Breast epithelium (tissue), 4 donors: ENCODE results near the gene LYPD3. TPM values are rescaled to one million over a fixed set of nuclear protein-coding genes. Genes with fewer than 3 reads are reported as not detected.
A peak's percentile ranks its signal among the peaks of the same experiment; 100 is the strongest.

Source experiments
- DNase-seq, 2 donors: peaks; one replicate each; pipeline ENCODE4 v3.0.0-alpha.2; 2019; ENCODE audit warnings: low spot score in 2 of 2
- H3K27ac ChIP-seq, 2 donors: fragments of 200-600 bp; sonication (generic) in 1 of 2; one replicate each; pipeline ENCODE4 v1.5.1; 2016 to 2019; ENCODE audit warnings: mild to moderate bottlenecking in 1 of 2
- H3K27me3 ChIP-seq, 2 donors: fragments of 200-600 bp; sonication (generic) in 1 of 2; one replicate each; pipeline versions ENCODE4 v1.5.1 to v1.6.0; 2017 to 2019; ENCODE audit warnings: control low read depth in 1 of 2, mild to moderate bottlenecking in 1 of 2
- H3K36me3 ChIP-seq: fragments of 200-600 bp; one replicate; pipeline ENCODE4 v1.5.1; 2019
- H3K4me1 ChIP-seq, 2 donors: fragments of 200-600 bp; sonication (generic); one replicate each; pipeline ENCODE4 v1.5.1; 2016 to 2019; ENCODE audit warnings: control low read depth in 1 of 2
- H3K4me3 ChIP-seq, 3 donors: fragments of 200-600 bp; sonication (generic); 1 replicate in 2 of 3; 2 replicates in 1 of 3; pipeline ENCODE4 v1.5.1; 2016 to 2019; ENCODE audit warnings: mild to moderate bottlenecking in 3 of 3, moderate library complexity in 2 of 3
- H3K9me3 ChIP-seq, 2 donors: fragments of 200-600 bp; sonication (generic) in 1 of 2; one replicate each; pipeline ENCODE4 v1.5.1; 2016 to 2019; ENCODE audit warnings: control low read depth in 1 of 2
- POLR2A ChIP-seq: fragments of 450-650 bp; IDR thresholded peaks from one replicate; pipeline ENCODE4 v1.6.1; 2016; ENCODE audit warnings: antibody characterized with exemption, mild to moderate bottlenecking, moderate library complexity
- POLR2AphosphoS5 ChIP-seq, 3 donors: sonication (generic); formaldehyde crosslinking; IDR thresholded peaks; one replicate each; pipeline ENCODE4 v1.6.1; 2017; ENCODE audit warnings: antibody characterized with exemption in 3 of 3
- intact Hi-C: fragments of 100-400 bp; cut with DNase I; formaldehyde crosslinking; loops from one replicate; pipeline ENCODE4 v1.15.1; 2023; ENCODE audit warnings: low total_unique reads
- total RNA-seq, 3 donors: library from RNA; depleted of rRNA; stranded (reverse); fragments of >200 nt; gene quantifications; one replicate each; pipeline ENCODE4 v1.1.0, GENCODE V29; 2016
- TF ChIP-seq, protein P1 (sequence below), 3 donors: fragments of 450-650 bp; IDR thresholded peaks; one replicate each; pipeline ENCODE4 v1.5.1; 2016 to 2017; ENCODE audit warnings: antibody characterized with exemption in 3 of 3, mild to moderate bottlenecking in 3 of 3, moderate library complexity in 3 of 3

The LYPD3 gene
- total RNA-seq, 3 donors from 2014 or later: 5.2 to 17.6 TPM; not detected in 1

DNA sequence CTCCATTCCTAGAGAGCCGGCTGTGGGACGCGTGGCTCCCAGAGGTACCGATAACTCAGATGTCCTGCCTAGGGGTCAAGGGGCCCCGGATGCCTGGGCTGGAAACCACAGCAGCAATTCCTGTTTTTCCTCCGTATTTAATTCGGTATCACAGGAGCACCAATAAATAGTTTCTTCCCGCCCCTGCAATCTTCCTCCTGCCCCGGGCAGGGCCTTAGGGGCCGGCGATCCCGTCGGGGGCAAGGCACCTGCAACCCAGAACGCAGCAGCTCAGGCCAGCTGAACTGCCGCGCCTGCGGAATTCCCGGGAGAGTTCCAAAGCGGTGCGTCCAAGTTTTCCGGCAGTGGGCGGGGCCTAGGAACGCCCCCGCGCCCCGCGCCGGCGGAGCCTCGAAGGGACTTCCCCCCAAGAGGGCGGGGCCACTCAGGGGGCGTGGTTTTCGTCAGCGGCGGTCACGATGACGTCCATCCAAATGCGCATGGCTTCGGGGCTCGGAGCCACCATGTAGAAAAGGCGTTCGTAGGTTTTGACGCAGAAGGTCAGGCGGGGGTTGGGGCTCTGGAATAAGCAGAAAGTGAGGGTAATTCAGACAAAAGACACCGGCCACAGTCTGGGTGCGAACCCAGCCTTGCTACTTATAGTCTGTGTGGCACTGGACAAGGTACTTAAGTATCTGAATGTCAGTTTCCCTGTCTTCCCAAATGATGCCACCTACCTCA lies 9.7 kb upstream of the LYPD3 start:
- intact Hi-C loops: no loop called here
- TF ChIP-seq POLR2A (no peak), POLR2AphosphoS5 (IDR thresholded peaks at IDR 0.05) (peak; percentile 51 to 89 (median 55))
- TF ChIP-seq, protein P1, sequence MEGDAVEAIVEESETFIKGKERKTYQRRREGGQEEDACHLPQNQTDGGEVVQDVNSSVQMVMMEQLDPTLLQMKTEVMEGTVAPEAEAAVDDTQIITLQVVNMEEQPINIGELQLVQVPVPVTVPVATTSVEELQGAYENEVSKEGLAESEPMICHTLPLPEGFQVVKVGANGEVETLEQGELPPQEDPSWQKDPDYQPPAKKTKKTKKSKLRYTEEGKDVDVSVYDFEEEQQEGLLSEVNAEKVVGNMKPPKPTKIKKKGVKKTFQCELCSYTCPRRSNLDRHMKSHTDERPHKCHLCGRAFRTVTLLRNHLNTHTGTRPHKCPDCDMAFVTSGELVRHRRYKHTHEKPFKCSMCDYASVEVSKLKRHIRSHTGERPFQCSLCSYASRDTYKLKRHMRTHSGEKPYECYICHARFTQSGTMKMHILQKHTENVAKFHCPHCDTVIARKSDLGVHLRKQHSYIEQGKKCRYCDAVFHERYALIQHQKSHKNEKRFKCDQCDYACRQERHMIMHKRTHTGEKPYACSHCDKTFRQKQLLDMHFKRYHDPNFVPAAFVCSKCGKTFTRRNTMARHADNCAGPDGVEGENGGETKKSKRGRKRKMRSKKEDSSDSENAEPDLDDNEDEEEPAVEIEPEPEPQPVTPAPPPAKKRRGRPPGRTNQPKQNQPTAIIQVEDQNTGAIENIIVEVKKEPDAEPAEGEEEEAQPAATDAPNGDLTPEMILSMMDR (IDR thresholded peaks at IDR 0.05): no peak
- no peaks in the 10 kb centered on the region for H3K4me1 ChIP-seq
- DNase-seq: peak; percentile 90 to 96
- H3K27ac ChIP-seq: peak overlapping the region; percentile 89 to 94
- H3K36me3 ChIP-seq: no peaks in the 10 kb centered on the region
- peak overlapping the region; percentile 29 to 64 (median 46) for H3K4me3 ChIP-seq
- H3K27me3 ChIP-seq: no peaks in the 10 kb centered on the region
- H3K9me3 ChIP-seq: no peaks in the 10 kb centered on the region

DNA sequence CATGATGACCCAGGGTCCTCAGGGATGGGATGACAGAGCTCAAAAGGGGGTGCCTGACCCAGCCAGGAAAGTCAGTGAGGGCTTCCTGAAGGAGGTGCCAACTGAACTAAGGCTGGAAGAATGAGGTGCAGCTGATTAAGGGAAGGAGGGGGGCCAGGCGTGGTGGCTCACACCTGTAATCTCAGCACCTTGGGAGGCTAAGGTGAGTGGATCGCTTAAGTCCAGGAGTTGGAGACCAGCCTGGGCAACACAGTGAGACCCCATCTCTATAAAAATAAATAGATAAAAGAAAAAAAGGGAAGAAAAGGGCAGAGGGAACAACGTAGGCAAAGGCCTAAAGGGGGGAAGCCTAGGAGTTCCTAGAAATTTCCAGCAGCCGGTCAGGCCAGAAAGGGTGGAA lies 9.1 kb upstream of the LYPD3 start:
- Histone ChIP-seq H3K9me3 (no peaks in the 10 kb centered on the region), H3K36me3 (no peaks in the 10 kb centered on the region), H3K4me3 (peak overlapping the region in 2 of 3 donors; percentile 46 to 64), H3K27ac (peak overlapping the region; percentile 89 to 94), H3K27me3 (no peaks in the 10 kb centered on the region), H3K4me1 (no peaks in the 10 kb centered on the region)
- no peak for DNase-seq
- intact Hi-C loops: no loop called here
- no peak for TF ChIP-seq POLR2A

DNA sequence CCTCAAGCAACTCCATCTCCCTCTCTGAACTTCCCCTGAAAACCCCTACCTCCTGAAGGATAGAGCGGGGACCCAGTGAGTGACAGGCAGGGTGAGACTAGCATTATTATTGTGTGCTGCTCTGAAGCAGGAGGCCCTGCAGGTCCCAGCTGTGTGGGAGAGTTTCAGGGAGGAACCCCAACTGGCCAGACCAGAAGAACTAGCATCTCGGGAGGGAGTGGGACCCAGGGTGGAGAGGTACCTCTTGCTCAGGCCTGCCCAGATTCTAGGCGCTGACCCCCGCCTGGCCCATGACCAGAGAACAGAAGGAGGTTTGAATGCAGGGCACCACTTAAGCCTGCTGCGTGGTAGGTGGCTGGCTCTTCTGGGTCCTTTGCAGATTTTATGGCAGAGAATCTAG lies 5.7 kb upstream of the LYPD3 start:
- Histone ChIP-seq H3K9me3 (no peaks in the 10 kb centered on the region), H3K36me3 (no peaks in the 10 kb centered on the region), H3K27me3 (no peaks in the 10 kb centered on the region), H3K4me1 (no peaks in the 10 kb centered on the region), H3K4me3 (no peak overlapping the region), H3K27ac (no peak overlapping the region)
- TF ChIP-seq, protein P1 (IDR thresholded peaks at IDR 0.05): no peak
- no peak for TF ChIP-seq POLR2AphosphoS5 (IDR thresholded peaks at IDR 0.05)
- TF ChIP-seq POLR2A: no peak
- intact Hi-C loops: no loop called here
- no peak for DNase-seq

DNA sequence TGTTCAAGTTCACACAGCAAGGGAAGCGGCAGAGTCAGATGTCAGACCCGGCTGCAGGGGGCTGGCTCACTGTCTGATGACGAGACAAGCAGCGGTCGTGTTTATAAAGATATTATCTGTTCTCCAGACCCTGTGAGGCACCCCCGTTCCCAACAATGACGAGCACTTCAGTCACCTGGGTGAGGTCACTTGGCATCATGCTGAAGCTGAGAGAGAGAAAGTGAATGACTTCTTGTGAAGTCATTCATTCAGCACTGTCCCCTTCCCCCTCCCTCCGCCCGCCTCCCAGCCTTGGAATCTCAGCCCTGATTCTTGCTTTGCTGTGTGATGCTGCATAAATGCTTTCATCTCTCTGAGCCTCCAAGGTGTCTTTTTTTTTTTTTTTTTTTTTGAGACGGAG lies 4.9 kb upstream of the LYPD3 start:
- TF ChIP-seq POLR2A: no peak
- TF ChIP-seq, protein P1 (IDR thresholded peaks at IDR 0.05): no peak
- no peaks in the 10 kb centered on the region for H3K27me3 ChIP-seq
- no peak overlapping the region for H3K27ac ChIP-seq
- no peaks in the 10 kb centered on the region for H3K36me3 ChIP-seq
- H3K9me3 ChIP-seq: no peaks in the 10 kb centered on the region
- H3K4me3 ChIP-seq: no peak overlapping the region
- peaks cover 0 to 3% of the 10 kb centered on the region in 2 donors for H3K4me1 ChIP-seq
- no peak for DNase-seq
- intact Hi-C loops: no loop called here

DNA sequence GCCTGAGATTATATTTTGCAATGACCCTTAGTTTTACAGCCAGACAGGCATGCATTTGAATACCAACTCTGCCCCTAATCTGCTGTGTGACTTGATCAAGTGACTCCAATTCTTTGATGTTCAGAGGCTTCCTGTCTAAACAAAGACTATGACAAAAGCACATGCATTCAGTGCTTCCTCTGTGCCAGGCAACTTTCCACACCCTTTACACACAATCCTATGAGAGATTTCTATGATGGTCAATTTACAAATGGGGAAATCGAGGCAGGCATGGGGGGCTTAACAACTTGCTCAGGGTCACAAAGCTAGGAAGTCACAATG lies 3.7 kb upstream of the LYPD3 start:
- DNase-seq: no peak
- H3K27ac ChIP-seq: peak overlapping the region; percentile 25 to 55
- TF ChIP-seq POLR2A (no peak), POLR2AphosphoS5 (IDR thresholded peaks at IDR 0.05) (no peak)
- TF ChIP-seq, protein P1 (IDR thresholded peaks at IDR 0.05): no peak
- peaks cover 0 to 4% of the 10 kb centered on the region in 2 donors for H3K4me1 ChIP-seq
- no peaks in the 10 kb centered on the region for H3K36me3 ChIP-seq
- intact Hi-C loops: no loop called here
- H3K4me3 ChIP-seq: no peak overlapping the region
- no peaks in the 10 kb centered on the region for H3K9me3 ChIP-seq
- H3K27me3 ChIP-seq: no peaks in the 10 kb centered on the region
